Measurements from ENCODE around the gene OR5AU1.
"Not testable (repeated sequence)": the region's sequence is repeated elsewhere in the genome, so short reads cannot be mapped to it uniquely, and the experiment has no call there.

The OR5AU1 gene

DNA sequence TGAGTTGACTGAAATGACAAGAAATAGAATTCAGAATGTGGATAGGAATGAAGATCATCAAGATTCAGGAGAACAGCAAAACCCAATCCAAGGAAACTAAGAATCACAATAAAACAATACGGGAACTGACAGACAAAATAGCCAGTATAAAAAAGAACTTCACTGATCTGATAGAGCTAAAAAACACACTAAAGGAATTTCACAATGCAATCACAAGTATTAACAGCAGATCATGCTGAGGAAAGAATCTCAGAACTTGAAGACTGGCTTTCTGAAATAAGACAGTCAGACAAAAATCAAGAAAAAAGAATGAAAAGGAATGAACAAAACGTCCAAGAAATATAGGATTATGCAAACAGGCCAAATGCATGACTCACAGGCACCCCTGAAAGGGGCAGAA, 15.3 kb upstream of the OR5AU1 start:
- no peak overlapping the region for H3K9ac ChIP-seq
- TF ChIP-seq CTCF (IDR thresholded peaks at IDR 0.05) = no peak

DNA sequence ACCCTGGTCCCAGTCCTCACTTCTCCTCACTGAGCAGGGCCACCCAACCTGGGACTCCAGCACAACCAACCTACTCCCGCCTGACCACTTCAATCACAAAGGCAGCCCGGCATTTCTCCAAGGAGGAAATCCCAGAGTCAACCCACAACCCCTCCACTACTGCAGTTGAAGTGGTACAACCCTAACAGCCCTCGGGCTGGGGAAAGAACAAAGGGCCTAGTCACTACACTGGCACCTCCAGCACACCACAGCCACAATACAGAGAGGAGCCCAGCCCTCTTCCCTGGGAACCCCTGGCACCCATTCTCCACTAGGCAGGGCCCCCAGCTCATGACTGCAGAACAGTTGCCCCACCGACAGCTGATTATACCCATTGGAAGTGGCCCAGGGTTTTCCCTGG, 13.7 kb upstream of the OR5AU1 start:
- no peak overlapping the region for H3K4me3 ChIP-seq (ENCODE audit: low read depth, low read length)
- no peak overlapping the region for H3K27ac ChIP-seq
- no peak overlapping the region for H3K9ac ChIP-seq
- H3K4me2 ChIP-seq (ENCODE audit: low read length) = no peak overlapping the region
- H3K79me2 ChIP-seq = no peaks in the 10 kb centered on the region
- no peaks in the 10 kb centered on the region for H3K9me3 ChIP-seq (ENCODE audit: control insufficient read depth, low read length)
- no peak overlapping the region for H2AFZ ChIP-seq
- no peaks in the 10 kb centered on the region for H3K36me3 ChIP-seq (ENCODE audit: control insufficient read depth, insufficient read depth, low read length)
- H3K27me3 ChIP-seq (ENCODE audit: control insufficient read depth, insufficient read depth, low read length) = no peaks in the 10 kb centered on the region
- no peak for TF ChIP-seq CTCF (IDR thresholded peaks at IDR 0.05)
- no peaks in the 10 kb centered on the region for H3K4me1 ChIP-seq

More for the DNA sequence above, 15.3 kb upstream of the OR5AU1 start:
- H3K27me3 ChIP-seq (ENCODE audit: control insufficient read depth, insufficient read depth, low read length) = no peaks in the 10 kb centered on the region
- H3K4me1 ChIP-seq = no peaks in the 10 kb centered on the region
- H3K4me3 ChIP-seq (ENCODE audit: low read depth, low read length) = no peak overlapping the region
- H3K4me2 ChIP-seq (ENCODE audit: low read length) = no peak overlapping the region
- H2AFZ ChIP-seq = no peak overlapping the region
- no peak overlapping the region for H3K27ac ChIP-seq
- no peaks in the 10 kb centered on the region for H3K9me3 ChIP-seq (ENCODE audit: control insufficient read depth, low read length)
- no peaks in the 10 kb centered on the region for H3K79me2 ChIP-seq
- H3K36me3 ChIP-seq (ENCODE audit: control insufficient read depth, insufficient read depth, low read length) = no peaks in the 10 kb centered on the region

- no peak overlapping the region for H3K4me2 ChIP-seq (ENCODE audit: low read length)
- H3K27ac ChIP-seq = no peak overlapping the region
- no peak for TF ChIP-seq CTCF (IDR thresholded peaks at IDR 0.05)
Measured at GRCh38 chr14:21168055-21168454, 12.2 kb upstream of the OR5AU1 start.

DNA sequence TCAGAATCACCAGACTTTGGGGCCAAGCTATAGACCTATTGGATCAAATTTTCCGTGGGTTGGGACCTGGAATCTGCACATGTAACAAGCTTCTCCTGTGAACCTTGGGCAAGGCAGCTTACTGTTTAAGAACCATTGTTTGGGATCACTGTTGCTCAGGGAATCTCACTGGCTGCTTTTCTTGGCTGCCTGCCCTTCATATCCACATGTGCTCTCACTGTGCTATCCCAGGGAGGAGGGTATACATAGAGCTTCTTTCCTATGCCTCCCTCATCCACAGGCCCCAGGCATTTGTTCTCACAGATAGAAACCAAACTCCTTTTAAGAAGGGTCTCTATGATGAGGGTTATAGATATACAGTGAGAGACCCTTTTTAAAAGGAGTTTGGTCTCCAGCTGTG, 9.8 kb upstream of the OR5AU1 start:
- H3K4me2 ChIP-seq (ENCODE audit: low read length); H3K27me3 ChIP-seq (ENCODE audit: control insufficient read depth, insufficient read depth, low read length); H3K4me1 ChIP-seq; H3K36me3 ChIP-seq (ENCODE audit: control insufficient read depth, insufficient read depth, low read length); H3K9ac ChIP-seq; H3K79me2 ChIP-seq; H3K9me3 ChIP-seq (ENCODE audit: control insufficient read depth, low read length); H3K4me3 ChIP-seq (ENCODE audit: low read depth, low read length); H3K27ac ChIP-seq; H2AFZ ChIP-seq: not testable (repeated sequence)

More at GRCh38 chr14:21168055-21168454, 12.2 kb upstream of the OR5AU1 start:
- no peak overlapping the region for H3K9ac ChIP-seq
- no peaks in the 10 kb centered on the region for H3K4me1 ChIP-seq
- no peaks in the 10 kb centered on the region for H3K9me3 ChIP-seq (ENCODE audit: control insufficient read depth, low read length)
- no peaks in the 10 kb centered on the region for H3K27me3 ChIP-seq (ENCODE audit: control insufficient read depth, insufficient read depth, low read length)
- no peak overlapping the region for H2AFZ ChIP-seq
- H3K79me2 ChIP-seq = no peaks in the 10 kb centered on the region
- no peaks in the 10 kb centered on the region for H3K36me3 ChIP-seq (ENCODE audit: control insufficient read depth, insufficient read depth, low read length)
- H3K4me3 ChIP-seq (ENCODE audit: low read depth, low read length) = no peak overlapping the region

DNA sequence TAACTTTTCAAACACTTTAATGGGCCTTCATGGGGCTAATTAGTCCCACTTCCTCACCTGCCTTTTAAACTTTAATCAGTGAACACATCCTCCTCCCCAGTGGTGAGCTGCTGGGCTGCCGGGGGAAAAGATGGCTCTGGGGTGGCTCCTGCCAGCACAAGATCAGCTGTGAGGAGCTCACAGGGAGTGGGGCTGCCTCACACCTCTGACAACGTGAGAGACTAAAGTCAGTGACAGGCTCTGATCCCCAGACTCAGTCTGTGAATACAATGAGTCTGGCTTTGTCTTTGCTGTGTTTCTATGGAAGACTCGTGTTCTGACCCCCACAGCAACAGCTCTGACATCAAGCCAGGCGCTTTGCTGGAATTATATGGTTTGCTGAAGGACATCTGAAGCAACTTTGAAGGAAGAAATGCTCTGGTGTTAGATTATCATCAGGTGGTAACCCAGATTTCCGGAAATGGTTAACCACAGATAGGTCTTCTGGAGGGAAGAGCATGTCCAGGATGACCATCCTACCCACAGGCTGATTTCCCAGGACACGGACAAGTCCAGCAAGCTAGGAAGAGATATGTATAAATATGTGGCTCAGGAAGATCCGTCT, 9.2 kb upstream of the OR5AU1 start:
- not testable (repeated sequence) for H3K27ac ChIP-seq; H3K9ac ChIP-seq; H3K9me3 ChIP-seq (ENCODE audit: control insufficient read depth, low read length)

GRCh38 chr14:21163871-21164291, 8.0 kb upstream of the OR5AU1 start:
- no peak overlapping the region for H3K4me2 ChIP-seq (ENCODE audit: low read length)
- no peaks in the 10 kb centered on the region for H3K79me2 ChIP-seq
- H3K4me3 ChIP-seq (ENCODE audit: low read depth, low read length) = no peak overlapping the region
- H3K4me1 ChIP-seq = peaks cover 3% of the 10 kb centered on the region
- TF ChIP-seq CTCF (IDR thresholded peaks at IDR 0.05) = no peak
- no peaks in the 10 kb centered on the region for H3K9me3 ChIP-seq (ENCODE audit: control insufficient read depth, low read length)
- H3K27ac ChIP-seq = no peak overlapping the region
- H2AFZ ChIP-seq = no peak overlapping the region
- no peaks in the 10 kb centered on the region for H3K36me3 ChIP-seq (ENCODE audit: control insufficient read depth, insufficient read depth, low read length)
- H3K27me3 ChIP-seq (ENCODE audit: control insufficient read depth, insufficient read depth, low read length) = no peaks in the 10 kb centered on the region
- no peak overlapping the region for H3K9ac ChIP-seq

More for the DNA sequence above, 9.2 kb upstream of the OR5AU1 start:
- H3K4me1 ChIP-seq; H3K79me2 ChIP-seq; H3K27me3 ChIP-seq (ENCODE audit: control insufficient read depth, insufficient read depth, low read length); H3K4me3 ChIP-seq (ENCODE audit: low read depth, low read length); H3K36me3 ChIP-seq (ENCODE audit: control insufficient read depth, insufficient read depth, low read length); H2AFZ ChIP-seq; H3K4me2 ChIP-seq (ENCODE audit: low read length): not testable (repeated sequence)

Measured in parathyroid adenoma (tissue), 2 donors.